Dedifferentiated amniotic fluid mesenchymal stem cell (primary cell): Measurements from ENCODE around the gene MYO19.
"Not testable (repeated sequence)": the region's sequence is repeated elsewhere in the genome, so short reads cannot be mapped to it uniquely, and the experiment has no call there.

Experiments
- DNase-seq: peaks from one replicate; pipeline ENCODE4 v3.0.0-alpha.2; 2016; ENCODE audit errors: extremely low spot score

Gene MYO19

GRCh38 chr17:36533935-36534839 is 481 bp downstream of the MYO19 start:
- DNase-seq: no peak

- no peak for DNase-seq
Observed at GRCh38 chr17:36532435-36532975, 2.2 kb downstream of the MYO19 start.

- no peak for DNase-seq
Observed at GRCh38 chr17:36529121-36529520, 5.5 kb downstream of the MYO19 start.

GRCh38 chr17:36527621-36528250 is 6.9 kb downstream of the MYO19 start:
- DNase-seq: no peak

- DNase-seq: no peak
Observed at GRCh38 chr17:36525888-36526287, 8.8 kb downstream of the MYO19 start.

GRCh38 chr17:36525113-36525512 is 9.6 kb downstream of the MYO19 start:
- no peak for DNase-seq

- no peak for DNase-seq
Observed at GRCh38 chr17:36524428-36524876, 10.2 kb downstream of the MYO19 start.

GRCh38 chr17:36523113-36523512 is 11.6 kb downstream of the MYO19 start:
- no peak for DNase-seq

- DNase-seq: no peak
Observed at GRCh38 chr17:36515837-36516236, 18.8 kb downstream of the MYO19 start.

- no peak for DNase-seq
Observed at GRCh38 chr17:36514856-36515255, 19.8 kb downstream of the MYO19 start.

- no peak for DNase-seq
Observed at GRCh38 chr17:36512641-36513040, 22.0 kb downstream of the MYO19 start.

- no peak for DNase-seq
Observed at GRCh38 chr17:36511216-36511615, 23.5 kb downstream of the MYO19 start.

- no peak for DNase-seq
Observed at GRCh38 chr17:36510636-36511035, 24.0 kb downstream of the MYO19 start.

- DNase-seq: no peak
Observed at GRCh38 chr17:36509272-36509985, 25.2 kb downstream of the MYO19 start.

- not testable (repeated sequence) for DNase-seq
Observed at GRCh38 chr17:36508439-36508838, 26.2 kb downstream of the MYO19 start.

GRCh38 chr17:36507266-36507665 is 27.4 kb downstream of the MYO19 start:
- DNase-seq: no peak

GRCh38 chr17:36506831-36507230 is 27.8 kb downstream of the MYO19 start:
- DNase-seq: no peak

- DNase-seq: no peak
Observed at GRCh38 chr17:36506249-36506826, 28.3 kb downstream of the MYO19 start.

GRCh38 chr17:36505171-36505570 is 29.5 kb downstream of the MYO19 start:
- DNase-seq: no peak

- DNase-seq: no peak
Observed at GRCh38 chr17:36504156-36504545, 30.5 kb downstream of the MYO19 start.

- DNase-seq: no peak
Observed at GRCh38 chr17:36503456-36504155, 31.1 kb downstream of the MYO19 start.
